H9 (cell line): ENCODE measurements around the gene HOXB1. TPM values are rescaled to one million over a fixed set of nuclear protein-coding genes. Genes with fewer than 3 reads are reported as not detected.

Experiments
- DNase-seq: peaks from one replicate; pipeline ENCODE4 v3.0.0-alpha.2; 2017
- H2AFZ ChIP-seq: one replicate; pipeline ENCODE4 v1.6.1; 2013; ENCODE audit warnings: mild to moderate bottlenecking, low read length, control low read depth, moderate library complexity
- H2AK5ac ChIP-seq: 2 replicates; pipeline ENCODE4 v1.6.1; 2013; ENCODE audit warnings: low read length, control low read depth, mixed read lengths; ENCODE audit not compliant: insufficient read length
- H2BK120ac ChIP-seq: one replicate; pipeline ENCODE4 v1.6.1; 2013; ENCODE audit warnings: low read depth, mild to moderate bottlenecking, low read length, control low read depth, inconsistent platforms; ENCODE audit not compliant: poor library complexity, severe bottlenecking
- H2BK12ac ChIP-seq: 2 replicates; pipeline ENCODE4 v1.6.1; 2013; ENCODE audit warnings: low read length, control low read depth, mixed read lengths, low read depth; ENCODE audit not compliant: insufficient read length
- H2BK15ac ChIP-seq: 2 replicates; pipeline ENCODE4 v1.6.1; 2013; ENCODE audit warnings: low read depth, low read length, control low read depth
- H2BK20ac ChIP-seq: one replicate; pipeline ENCODE4 v1.6.1; 2013; ENCODE audit warnings: low read depth, mild to moderate bottlenecking, low read length, control low read depth, inconsistent platforms; ENCODE audit not compliant: poor library complexity, severe bottlenecking
- H2BK5ac ChIP-seq: 2 replicates; pipeline ENCODE4 v1.6.1; 2013; ENCODE audit warnings: low read length, control low read depth, mixed read lengths; ENCODE audit not compliant: insufficient read length
- H3K14ac ChIP-seq: 2 replicates; pipeline ENCODE4 v1.6.1; 2013; ENCODE audit warnings: low read length, control low read depth; ENCODE audit not compliant: insufficient read depth
- H3K18ac ChIP-seq: 2 replicates; pipeline ENCODE4 v1.6.1; 2013; ENCODE audit warnings: low read depth, mild to moderate bottlenecking, mixed read lengths, low read length, control low read depth; ENCODE audit not compliant: insufficient read length
- H3K23ac ChIP-seq: 2 replicates; pipeline ENCODE4 v1.6.1; 2013; ENCODE audit warnings: low read length, control low read depth, mixed read lengths, low read depth; ENCODE audit not compliant: insufficient read length
- H3K23me2 ChIP-seq: 2 replicates; pipeline ENCODE4 v1.6.1; 2013; ENCODE audit warnings: low read depth, mild to moderate bottlenecking, mixed read lengths, low read length, control low read depth; ENCODE audit not compliant: insufficient read length, poor library complexity, severe bottlenecking
- H3K27ac ChIP-seq: 2 replicates; pipeline ENCODE4 v1.5.1; 2013; ENCODE audit warnings: low read length, control low read depth, mixed read lengths, low read depth; ENCODE audit not compliant: insufficient read length
- H3K27me3 ChIP-seq: 2 replicates; pipeline ENCODE4 v1.6.1; 2013; ENCODE audit warnings: low read length, control low read depth, inconsistent platforms; ENCODE audit not compliant: insufficient read depth
- H3K4ac ChIP-seq: 2 replicates; pipeline ENCODE4 v1.6.1; 2013; ENCODE audit warnings: low read depth, mild to moderate bottlenecking, control low read depth, inconsistent platforms, low read length, moderate library complexity
- H3K4me1 ChIP-seq: 2 replicates; pipeline ENCODE4 v1.6.1; 2013; ENCODE audit warnings: low read length, control low read depth, inconsistent platforms; ENCODE audit not compliant: insufficient read depth
- H3K4me2 ChIP-seq: 2 replicates; pipeline ENCODE4 v1.6.1; 2013; ENCODE audit warnings: low read length, control low read depth, mixed read lengths; ENCODE audit not compliant: insufficient read length, insufficient read depth
- H3K56ac ChIP-seq: 2 replicates; pipeline ENCODE4 v1.6.1; 2013; ENCODE audit warnings: low read depth, mild to moderate bottlenecking, mixed read lengths, low read length, control low read depth; ENCODE audit not compliant: insufficient read length
- H3K79me1 ChIP-seq: 2 replicates; pipeline ENCODE4 v1.6.1; 2013; ENCODE audit warnings: low read depth, mild to moderate bottlenecking, moderate library complexity, low read length, control low read depth, inconsistent platforms; ENCODE audit not compliant: insufficient read depth, poor library complexity, severe bottlenecking
- H3K79me2 ChIP-seq: 2 replicates; pipeline ENCODE4 v1.6.1; 2013; ENCODE audit warnings: low read length, control low read depth, inconsistent platforms; ENCODE audit not compliant: insufficient read depth
- H3K9ac ChIP-seq: 2 replicates; pipeline ENCODE4 v1.6.1; 2013; ENCODE audit warnings: low read length, control low read depth, mixed read lengths; ENCODE audit not compliant: insufficient read length; ENCODE audit errors: extremely low read depth
- H3K9me3 ChIP-seq: one replicate; pipeline ENCODE4 v1.6.1; 2013; ENCODE audit warnings: low read depth, low read length, inconsistent platforms; ENCODE audit not compliant: control insufficient read depth
- H3T11ph ChIP-seq: one replicate; pipeline ENCODE4 v1.6.1; 2013; ENCODE audit warnings: mild to moderate bottlenecking, low read length, control low read depth, inconsistent platforms
- H4K20me1 ChIP-seq: one replicate; pipeline ENCODE4 v1.6.1; 2013; ENCODE audit not compliant: control insufficient read depth, insufficient read length, insufficient read depth
- H4K5ac ChIP-seq: 2 replicates; pipeline ENCODE4 v1.6.1; 2013; ENCODE audit warnings: low read depth, mild to moderate bottlenecking, mixed read lengths, low read length, control low read depth; ENCODE audit not compliant: insufficient read length
- H4K8ac ChIP-seq: replicated peaks from 2 replicates; pipeline ENCODE4 v1.6.1; 2013; ENCODE audit warnings: low read length, control low read depth, mixed read lengths, low read depth; ENCODE audit not compliant: insufficient read length
- H4K91ac ChIP-seq: 2 replicates; pipeline ENCODE4 v1.6.1; 2013; ENCODE audit warnings: low read depth, mild to moderate bottlenecking, moderate library complexity, mixed read lengths, low read length, control low read depth; ENCODE audit not compliant: insufficient read length
- H3K27ac Mint-ChIP-seq, 3 experiments: 2 replicates in 2 of 3; 3 replicates in 1 of 3; pipeline ENCODE4 v1.8.0; 2020 to 2021; ENCODE audit warnings: mixed read lengths in 3 of 3, mild to moderate bottlenecking in 1 of 3, moderate library complexity in 1 of 3
- H3K27me3 Mint-ChIP-seq: 2 replicates; pipeline ENCODE4 v1.8.0; 2021; ENCODE audit warnings: low read depth, mild to moderate bottlenecking, moderate library complexity, mixed read lengths
- H3K36me3 Mint-ChIP-seq, 3 experiments: 2 replicates in 2 of 3; 3 replicates in 1 of 3; pipeline ENCODE4 v1.8.0; 2020 to 2021; ENCODE audit warnings: low read depth in 3 of 3, mixed read lengths in 3 of 3; ENCODE audit not compliant: insufficient read depth in 1 of 3
- H3K4me1 Mint-ChIP-seq, 2 experiments: 2 replicates each; pipeline ENCODE4 v1.8.0; 2020; ENCODE audit warnings: mixed read lengths in 2 of 2
- H3K4me3 Mint-ChIP-seq, 2 experiments: 2 replicates in 1 of 2; 3 replicates in 1 of 2; pipeline ENCODE4 v1.8.0; 2020 to 2021; ENCODE audit warnings: mild to moderate bottlenecking in 2 of 2, mixed read lengths in 2 of 2, moderate library complexity in 1 of 2
- H3K9me3 Mint-ChIP-seq, 2 experiments: 2 replicates in 1 of 2; 3 replicates in 1 of 2; pipeline ENCODE4 v1.8.0; 2020; ENCODE audit warnings: mild to moderate bottlenecking in 2 of 2, mixed read lengths in 2 of 2, moderate library complexity in 1 of 2
- CTCF ChIP-seq: fragments of 200-600 bp; sonication (generic); conservative IDR thresholded peaks from 3 replicates; pipeline ENCODE4 v1.8.0; 2021; ENCODE audit warnings: antibody characterized with exemption, mild to moderate bottlenecking
- WGBS: extraction: QIAGEN DNeasy Blood & Tissue Kit; methylation state at CpG from one replicate; pipeline ENCODE4 v1.1.7; 2013; ENCODE audit warnings: missing lambda C conversion rate, low lambda C conversion rate, mixed read lengths; ENCODE audit not compliant: insufficient read length; ENCODE audit errors: extremely low coverage; 5-methylcytosine and 5-hydroxymethylcytosine counted together
- total RNA-seq: library from RNA; stranded (reverse); gene quantifications from 2 replicates; pipeline ENCODE4 v1.2.1, GENCODE V29; 2021

Gene HOXB1
- total RNA-seq, 1 experiment from 2014 or later = not detected

- DNase-seq = no peak
- Mint-ChIP-seq H3K9me3 (peaks cover 11 to 17% of the 10 kb centered on the region in 2 experiments; a peak in 4 of 5 replicates), H3K4me1 (peaks cover 31 to 58% of the 10 kb centered on the region in 2 experiments), H3K4me3 (peak overlapping the region in 1 of 2 experiments; percentile 23; a peak in 1 of 5 replicates), H3K36me3 (no peaks in the 10 kb centered on the region), H3K27me3 (peaks cover 100% of the 10 kb centered on the region), H3K27ac (no peak overlapping the region)
- peaks cover 3% of the 10 kb centered on the region for H4K20me1 ChIP-seq
- no CpG with 5 or more reads among the region's 18 CpGs for WGBS
- no peak overlapping the region for H2BK15ac ChIP-seq
- H3K9ac ChIP-seq = no peak overlapping the region
- no peak overlapping the region for H3T11ph ChIP-seq
- H2BK120ac ChIP-seq = no peak overlapping the region
- no peak overlapping the region for H2BK12ac ChIP-seq
- H2BK5ac ChIP-seq = no peak overlapping the region
- no peak overlapping the region for H4K8ac ChIP-seq
- H3K9me3 ChIP-seq = no peaks in the 10 kb centered on the region
- TF ChIP-seq CTCF = no peak
- H4K5ac ChIP-seq = no peak overlapping the region
- peaks cover 93% of the 10 kb centered on the region for H3K27me3 ChIP-seq
- no peaks in the 10 kb centered on the region for H3K79me2 ChIP-seq
- no peak overlapping the region for H4K91ac ChIP-seq
- no peak overlapping the region for H3K18ac ChIP-seq
- no peak overlapping the region for H2BK20ac ChIP-seq
- H3K27ac ChIP-seq = no peak overlapping the region
- H3K23ac ChIP-seq = no peak overlapping the region
- no peaks in the 10 kb centered on the region for H3K23me2 ChIP-seq
- H3K4me1 ChIP-seq = peaks cover 3% of the 10 kb centered on the region; the same call in 1 of the 2 replicates
- no peak overlapping the region for H3K56ac ChIP-seq
- H2AK5ac ChIP-seq = no peak overlapping the region
- no peak overlapping the region for H3K14ac ChIP-seq
- no peak overlapping the region for H2AFZ ChIP-seq
- no peaks in the 10 kb centered on the region for H3K79me1 ChIP-seq
- no peak overlapping the region for H3K4me2 ChIP-seq
- no peak overlapping the region for H3K4ac ChIP-seq
Observed at GRCh38 chr17:48549914-48550501, 19.2 kb upstream of the HOXB1 start.
